ENCODE data around the gene FAM110A.

GRCh38 chr20:848193-848592, 14.7 kb downstream of the FAM110A start:
- TF ChIP-seq POLR2AphosphoS5 (IDR thresholded peaks at IDR 0.05; ENCODE audit: insufficient read depth in 1 of 2, low read depth in 1 of 2) (no peak), CTCF (IDR thresholded peaks at IDR 0.05) (no peak)

Data from vagina (tissue), 2 donors.